K562 treated with DMSO at 1 percent for 4 hours (cell line): ENCODE data around the gene CDH23. TPM values are rescaled to one million over a fixed set of nuclear protein-coding genes. Genes with fewer than 3 reads are reported as not detected.

Source experiments
- total RNA-seq: library from RNA; unstranded; fragments of 300-600 nt; gene quantifications from 2 replicates; pipeline ENCODE4 v1.2.3, GENCODE V29; 2022; ENCODE audit not compliant: insufficient read depth

Gene CDH23
- 0.29 TPM in 1 of 2 replicates, not detected in the other for total RNA-seq

DNA sequence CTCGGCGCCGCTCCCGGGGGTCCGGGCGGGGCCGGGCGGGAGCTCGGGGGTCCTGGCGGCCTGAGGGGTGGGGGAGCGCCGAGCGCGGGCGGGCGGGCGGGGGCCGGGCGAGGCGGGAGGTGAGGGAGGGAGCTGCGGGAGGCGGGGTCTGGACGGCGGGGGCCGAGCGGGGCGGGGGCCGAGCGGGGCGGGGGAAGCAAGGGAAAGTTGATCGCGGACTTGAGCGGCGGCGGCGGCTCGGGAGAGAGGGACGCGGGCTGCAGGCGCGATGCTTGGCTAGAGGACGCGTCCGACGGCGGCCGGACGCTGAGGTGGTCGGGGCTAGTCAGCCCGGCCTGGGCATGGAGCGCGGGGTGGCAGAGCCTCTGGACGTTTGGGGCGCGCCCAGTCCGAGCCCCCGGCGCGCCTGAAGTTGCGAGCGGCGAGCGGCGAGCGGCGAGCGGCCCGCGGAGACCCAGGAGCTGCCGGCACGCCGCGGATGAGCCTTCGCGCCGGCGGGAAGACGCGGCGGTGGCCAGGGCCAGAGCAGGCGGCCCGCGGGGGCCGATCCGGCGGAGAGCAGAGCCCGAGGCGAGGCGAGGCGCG, at the start of gene CDH23:
TSS of gene CDH23 (plus strand) at position 210 of the 585 bp plus-strand sequence. CDS start 42,912 bp downstream, outside the sequence.

DNA sequence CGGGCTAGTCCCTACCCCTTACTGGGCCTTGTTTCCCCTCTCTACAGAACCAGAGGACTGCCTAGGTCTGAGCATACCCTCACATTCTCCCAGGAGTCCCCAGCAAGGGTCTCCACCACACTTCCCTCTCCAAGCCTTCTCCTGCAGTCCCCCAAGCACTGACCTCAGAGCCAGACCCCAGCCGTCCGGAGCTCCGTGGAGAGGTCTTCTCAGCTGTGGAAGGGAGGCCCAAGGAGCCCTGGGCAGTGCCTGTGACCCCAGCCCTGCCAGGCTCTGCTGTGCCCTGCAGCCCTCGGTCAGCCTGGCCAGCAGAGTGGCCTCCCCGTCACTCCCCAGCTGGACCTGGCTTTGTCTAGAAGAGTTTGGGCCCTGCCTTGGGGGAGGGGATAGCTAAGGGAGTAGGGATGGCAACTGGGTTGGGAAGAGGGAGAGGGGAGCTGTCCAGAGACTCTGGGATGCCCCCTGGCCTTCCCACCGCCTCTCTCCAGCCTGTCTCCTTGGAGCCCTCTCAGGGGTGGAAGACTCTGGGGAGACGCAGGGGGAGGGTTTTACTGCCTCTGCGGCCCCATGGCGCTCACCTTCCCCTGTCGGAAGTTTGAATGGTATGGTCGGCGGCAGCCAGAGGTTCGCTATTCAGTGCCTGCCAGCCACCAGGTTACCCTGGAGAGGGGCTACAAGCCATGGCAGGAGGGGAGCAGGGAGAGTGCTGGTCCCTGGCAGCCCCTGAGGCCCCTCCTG, 322.9 kb downstream of the CDH23 start, which contains the start of gene C10orf105:
TSS of gene C10orf105 (minus strand) at position 315 of the 738 bp plus-strand sequence. CDS start 3,441 bp downstream, outside the sequence.

DNA sequence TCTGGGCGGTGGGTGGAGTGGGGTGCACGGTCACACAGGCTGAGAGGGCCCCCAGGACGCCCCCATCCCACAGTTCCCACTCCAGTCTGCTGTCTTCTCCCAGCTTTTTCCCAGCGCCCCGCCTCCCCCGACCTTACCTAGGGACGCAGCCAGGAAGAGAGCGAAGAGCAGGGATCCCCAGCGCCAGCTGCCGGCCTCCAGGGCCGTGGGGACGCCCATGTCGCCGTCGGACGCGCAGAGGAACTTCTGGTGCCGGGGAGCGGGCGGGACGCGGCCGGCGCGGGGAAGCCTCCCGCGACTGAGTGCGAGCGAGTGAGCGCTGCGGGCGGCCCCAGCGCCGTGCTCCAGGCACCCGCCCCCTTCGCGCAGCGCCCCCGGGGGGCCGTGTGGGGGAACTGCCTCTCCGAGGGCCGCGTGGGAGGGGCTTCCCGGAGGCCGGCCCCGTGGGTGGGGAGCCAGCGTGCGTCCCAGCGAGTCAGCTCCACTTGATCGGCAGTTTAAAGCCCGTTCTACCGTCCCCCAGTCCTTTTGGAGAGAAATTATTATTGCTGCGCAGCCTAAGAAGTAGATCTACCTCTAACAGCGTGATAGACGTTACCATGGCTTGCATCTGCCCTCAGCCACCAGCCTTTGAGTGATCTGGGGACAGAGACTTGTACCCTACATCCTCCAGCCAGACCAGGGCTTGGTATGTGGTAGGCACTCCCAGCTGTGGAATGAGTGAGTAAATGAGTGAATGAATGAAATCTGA, 376.7 kb downstream of the CDH23 start, which contains the start of gene VSIR:
TSS of gene VSIR (minus strand) at position 300 of the 751 bp plus-strand sequence. CDS start at position 219, 81 bp downstream.

DNA sequence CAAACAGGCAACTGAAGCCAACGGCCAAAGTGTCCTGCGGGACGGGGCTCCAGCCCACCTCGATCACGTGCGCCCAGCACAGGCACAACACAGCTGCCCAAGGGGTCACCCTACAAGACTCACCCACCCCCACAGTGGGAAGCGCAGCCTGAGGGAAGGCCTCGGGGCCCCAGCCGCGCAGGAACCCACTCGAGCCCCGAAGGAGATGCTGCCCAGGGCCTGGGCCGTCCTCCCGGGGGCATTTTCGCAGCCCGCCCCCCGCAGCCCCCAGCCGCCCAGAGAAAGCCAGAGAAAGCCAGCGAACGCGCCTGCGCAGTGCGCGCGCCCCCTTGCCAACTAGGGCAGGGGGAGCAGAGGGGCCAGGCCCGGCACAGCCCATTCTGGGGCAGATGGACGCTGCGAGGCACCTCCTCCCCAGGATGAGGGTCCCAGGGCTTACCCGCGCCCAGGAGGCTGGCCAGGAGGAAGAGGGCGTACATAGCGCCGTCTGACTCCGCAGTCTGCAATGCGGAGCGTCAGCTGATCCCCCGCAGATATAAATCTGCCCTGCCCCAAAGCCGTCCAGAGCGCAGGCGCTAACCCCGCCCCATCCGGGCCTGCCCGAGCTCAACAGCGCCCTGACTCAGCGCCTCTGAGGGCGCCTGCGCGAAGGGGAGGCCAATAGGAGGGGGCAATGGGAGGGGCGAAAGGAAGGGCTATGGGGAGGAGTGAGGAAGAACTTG, 454.2 kb downstream of the CDH23 start, which contains the start of gene PSAP:
TSS of gene PSAP (minus strand) at position 509 of the 722 bp plus-strand sequence. CDS start at position 479, 30 bp downstream.

Other genes starting within 250 kb of the CDH23 start
- gene UNC5B, start 184.3 kb upstream of the CDH23 start, total RNA-seq = 60.4 and 74.8 TPM in 2 replicates
- gene SLC29A3, start 77.7 kb upstream of the CDH23 start, total RNA-seq = 5.9 and 7.7 TPM in 2 replicates